ENCODE results near the gene HOXC10.
A peak's percentile ranks its signal among the peaks of the same experiment; 100 is the strongest.

HOXC10 gene

DNA sequence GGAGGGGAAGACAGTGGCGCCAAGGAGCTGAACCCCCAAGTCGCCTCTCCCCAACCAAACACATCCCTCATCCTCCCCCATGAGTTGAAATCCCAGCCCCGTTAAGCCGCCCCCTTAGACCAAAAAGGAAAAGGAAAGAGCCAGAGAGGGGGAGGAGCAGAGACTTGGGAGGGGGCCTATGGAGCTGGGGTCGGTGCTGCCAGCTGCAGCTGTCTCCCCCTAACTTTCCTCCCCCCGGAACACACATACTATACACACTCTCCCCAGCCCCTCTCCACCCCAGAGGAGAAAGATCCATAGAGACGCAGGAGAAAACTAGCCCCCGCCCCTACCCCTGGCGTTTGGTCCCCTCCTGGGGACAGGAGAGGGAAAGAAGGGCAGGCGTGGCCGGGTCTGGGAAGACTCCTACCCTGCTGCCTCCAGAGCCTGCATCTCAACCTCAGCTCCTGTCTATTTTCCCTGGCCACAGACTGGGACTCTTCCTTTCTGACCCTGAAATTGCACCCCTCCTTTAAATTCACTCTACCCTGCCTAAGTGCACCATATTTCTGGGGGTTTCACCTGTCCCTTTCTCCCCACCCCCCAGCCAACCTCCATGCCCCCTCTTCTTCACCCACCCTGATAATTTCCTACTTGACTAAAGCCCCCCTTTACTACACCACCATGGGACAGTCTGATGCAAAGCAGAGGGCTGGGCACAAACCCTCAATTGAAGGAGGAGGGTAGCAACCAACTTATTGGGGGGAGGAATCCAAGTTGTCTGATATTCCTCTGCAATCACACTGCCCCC is 13.4 kb downstream of the HOXC10 start:
- Mint-ChIP-seq H3K9me3 (no peaks in the 10 kb centered on the region), H3K4me1 (peaks cover 60% of the 10 kb centered on the region), H3K27me3 (ENCODE audit: low read depth) (peaks cover 44% of the 10 kb centered on the region)

DNA sequence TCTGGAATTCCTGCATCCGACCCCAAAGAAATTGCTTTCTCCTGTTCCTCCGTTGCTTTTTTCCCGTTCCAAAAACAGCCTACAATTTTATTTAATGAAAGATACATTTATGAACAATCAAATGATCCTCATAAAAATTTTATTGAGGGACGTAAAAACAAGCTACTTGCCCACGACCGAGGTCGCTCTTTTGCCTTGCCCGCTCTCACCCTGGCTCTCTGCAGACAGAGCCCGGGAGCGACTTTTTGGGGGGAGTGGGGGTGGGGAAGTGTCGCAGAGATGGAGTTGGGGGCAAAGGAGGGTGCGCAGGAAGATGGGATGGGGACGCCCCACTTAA is 13.9 kb downstream of the HOXC10 start:
- peaks cover 60% of the 10 kb centered on the region for H3K4me1 Mint-ChIP-seq
- H3K4me3 Mint-ChIP-seq, result peak overlapping the region; percentile 95 to 99 (median 96)
- H3K9me3 Mint-ChIP-seq, result no peaks in the 10 kb centered on the region
- TF ChIP-seq, protein P1, sequence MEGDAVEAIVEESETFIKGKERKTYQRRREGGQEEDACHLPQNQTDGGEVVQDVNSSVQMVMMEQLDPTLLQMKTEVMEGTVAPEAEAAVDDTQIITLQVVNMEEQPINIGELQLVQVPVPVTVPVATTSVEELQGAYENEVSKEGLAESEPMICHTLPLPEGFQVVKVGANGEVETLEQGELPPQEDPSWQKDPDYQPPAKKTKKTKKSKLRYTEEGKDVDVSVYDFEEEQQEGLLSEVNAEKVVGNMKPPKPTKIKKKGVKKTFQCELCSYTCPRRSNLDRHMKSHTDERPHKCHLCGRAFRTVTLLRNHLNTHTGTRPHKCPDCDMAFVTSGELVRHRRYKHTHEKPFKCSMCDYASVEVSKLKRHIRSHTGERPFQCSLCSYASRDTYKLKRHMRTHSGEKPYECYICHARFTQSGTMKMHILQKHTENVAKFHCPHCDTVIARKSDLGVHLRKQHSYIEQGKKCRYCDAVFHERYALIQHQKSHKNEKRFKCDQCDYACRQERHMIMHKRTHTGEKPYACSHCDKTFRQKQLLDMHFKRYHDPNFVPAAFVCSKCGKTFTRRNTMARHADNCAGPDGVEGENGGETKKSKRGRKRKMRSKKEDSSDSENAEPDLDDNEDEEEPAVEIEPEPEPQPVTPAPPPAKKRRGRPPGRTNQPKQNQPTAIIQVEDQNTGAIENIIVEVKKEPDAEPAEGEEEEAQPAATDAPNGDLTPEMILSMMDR (IDR thresholded peaks at IDR 0.05; ENCODE audit: unreplicated experiment in 3 of 3), result no peak
- peaks cover 44% of the 10 kb centered on the region for H3K27me3 Mint-ChIP-seq (ENCODE audit: low read depth)
- H3K36me3 Mint-ChIP-seq (ENCODE audit: low read depth), result peaks cover 31% of the 10 kb centered on the region
- H3K27ac Mint-ChIP-seq, result peak overlapping the region; percentile 95 to 100 (median 100)

More for the DNA sequence above, 13.4 kb downstream of the HOXC10 start:
- TF ChIP-seq, protein P1 (IDR thresholded peaks at IDR 0.05; ENCODE audit: unreplicated experiment in 3 of 3), result no peak
- H3K36me3 Mint-ChIP-seq (ENCODE audit: low read depth), result peaks cover 31% of the 10 kb centered on the region
- H3K27ac Mint-ChIP-seq, result peak overlapping the region; percentile 95 to 100 (median 100)
- H3K4me3 Mint-ChIP-seq, result peak overlapping the region; percentile 95 to 99 (median 96)

DNA sequence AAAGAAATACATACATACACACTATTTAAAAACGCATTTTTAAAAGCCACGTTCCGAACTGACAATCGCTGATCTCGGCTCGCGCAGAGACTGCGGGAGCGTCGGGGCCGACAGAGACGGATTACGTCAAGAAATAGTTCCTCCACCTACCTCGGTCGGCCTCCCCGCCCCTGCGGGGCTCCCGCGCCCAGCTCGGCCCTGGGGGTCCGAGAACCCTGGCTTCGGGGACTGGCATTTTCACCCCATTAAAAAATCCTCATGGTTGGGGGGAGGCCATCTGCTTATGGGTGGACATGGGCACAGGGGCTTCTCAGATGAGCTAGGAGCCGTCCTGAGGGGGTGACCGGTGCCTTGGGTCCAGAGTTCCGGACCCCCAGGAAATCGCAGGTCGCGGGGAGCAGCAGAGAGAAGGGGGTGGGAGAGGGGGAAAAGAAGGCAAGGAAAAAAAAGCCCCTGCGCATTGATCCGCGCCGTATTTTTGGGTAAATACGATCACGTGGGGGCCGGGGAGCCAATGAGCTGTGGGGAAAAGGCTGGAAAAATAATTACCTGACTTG is 14.7 kb downstream of the HOXC10 start:
- peaks cover 28% of the 10 kb centered on the region for H3K36me3 Mint-ChIP-seq (ENCODE audit: low read depth)
- H3K27me3 Mint-ChIP-seq (ENCODE audit: low read depth), result peaks cover 41% of the 10 kb centered on the region
- H3K4me3 Mint-ChIP-seq, result peak overlapping the region; percentile 95 to 99 (median 96)

DNA sequence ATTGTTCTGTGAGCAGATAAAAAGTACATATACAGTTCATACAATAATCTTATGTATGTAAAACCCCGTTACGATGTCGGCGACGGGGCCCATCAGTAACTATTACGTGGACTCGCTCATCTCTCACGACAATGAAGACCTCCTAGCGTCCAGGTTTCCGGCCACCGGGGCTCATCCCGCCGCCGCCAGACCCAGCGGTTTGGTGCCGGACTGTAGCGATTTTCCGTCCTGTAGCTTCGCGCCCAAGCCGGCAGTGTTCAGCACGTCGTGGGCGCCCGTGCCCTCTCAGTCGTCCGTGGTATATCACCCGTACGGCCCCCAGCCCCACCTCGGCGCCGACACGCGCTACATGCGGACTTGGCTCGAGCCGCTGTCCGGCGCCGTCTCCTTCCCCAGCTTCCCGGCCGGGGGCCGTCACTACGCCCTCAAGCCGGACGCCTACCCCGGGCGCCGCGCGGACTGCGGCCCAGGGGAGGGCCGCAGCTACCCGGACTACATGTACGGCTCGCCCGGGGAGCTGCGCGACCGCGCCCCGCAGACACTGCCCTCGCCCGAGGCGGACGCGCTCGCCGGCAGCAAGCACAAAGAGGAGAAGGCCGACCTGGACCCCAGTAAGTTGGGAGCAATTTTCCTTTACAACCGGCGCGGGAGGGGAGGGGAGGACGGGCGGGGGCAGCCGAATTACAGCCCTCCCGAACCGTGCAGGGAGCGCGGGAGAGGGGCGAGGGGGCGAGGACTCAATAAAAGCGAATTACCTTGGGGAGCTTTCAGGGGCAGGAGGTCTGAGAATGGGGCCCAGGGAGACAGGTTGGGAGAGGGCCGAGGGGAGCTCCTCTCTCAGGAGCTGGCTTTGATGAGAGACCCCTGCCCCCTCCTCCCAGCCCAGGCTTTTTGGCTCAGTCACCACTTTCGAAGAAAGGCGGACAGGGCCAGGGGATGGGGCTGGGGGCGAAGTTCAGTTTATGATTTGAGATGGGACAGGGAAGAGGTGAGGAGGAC is 15.5 kb downstream of the HOXC10 start, which contains the start of gene HOXC9:
TSS of gene HOXC9 (plus strand) at position 46 of the 999 bp plus-strand sequence. CDS start at position 74, 28 bp downstream.
- peaks cover 24% of the 10 kb centered on the region for H3K36me3 Mint-ChIP-seq (ENCODE audit: low read depth)
- H3K27ac Mint-ChIP-seq, result peak within 1 kb of the TSS; percentile 95 to 100 (median 100)
- H3K27me3 Mint-ChIP-seq (ENCODE audit: low read depth), result peaks cover 39% of the 10 kb centered on the region
- TF ChIP-seq, protein P1 (IDR thresholded peaks at IDR 0.05; ENCODE audit: unreplicated experiment in 3 of 3), result no peak
- H3K4me1 Mint-ChIP-seq, result peaks cover 64% of the 10 kb centered on the region
- H3K4me3 Mint-ChIP-seq, result peak within 1 kb of the TSS; percentile 95 to 99 (median 96)
- no peaks in the 10 kb centered on the region for H3K9me3 Mint-ChIP-seq

More for the DNA sequence above, 14.7 kb downstream of the HOXC10 start:
- Mint-ChIP-seq H3K27ac (peak overlapping the region; percentile 95 to 100 (median 100)), H3K9me3 (no peaks in the 10 kb centered on the region), H3K4me1 (peaks cover 63% of the 10 kb centered on the region)
- TF ChIP-seq, protein P1 (IDR thresholded peaks at IDR 0.05; ENCODE audit: unreplicated experiment in 3 of 3), result peak in 1 of 3 experiments; percentile 10

DNA sequence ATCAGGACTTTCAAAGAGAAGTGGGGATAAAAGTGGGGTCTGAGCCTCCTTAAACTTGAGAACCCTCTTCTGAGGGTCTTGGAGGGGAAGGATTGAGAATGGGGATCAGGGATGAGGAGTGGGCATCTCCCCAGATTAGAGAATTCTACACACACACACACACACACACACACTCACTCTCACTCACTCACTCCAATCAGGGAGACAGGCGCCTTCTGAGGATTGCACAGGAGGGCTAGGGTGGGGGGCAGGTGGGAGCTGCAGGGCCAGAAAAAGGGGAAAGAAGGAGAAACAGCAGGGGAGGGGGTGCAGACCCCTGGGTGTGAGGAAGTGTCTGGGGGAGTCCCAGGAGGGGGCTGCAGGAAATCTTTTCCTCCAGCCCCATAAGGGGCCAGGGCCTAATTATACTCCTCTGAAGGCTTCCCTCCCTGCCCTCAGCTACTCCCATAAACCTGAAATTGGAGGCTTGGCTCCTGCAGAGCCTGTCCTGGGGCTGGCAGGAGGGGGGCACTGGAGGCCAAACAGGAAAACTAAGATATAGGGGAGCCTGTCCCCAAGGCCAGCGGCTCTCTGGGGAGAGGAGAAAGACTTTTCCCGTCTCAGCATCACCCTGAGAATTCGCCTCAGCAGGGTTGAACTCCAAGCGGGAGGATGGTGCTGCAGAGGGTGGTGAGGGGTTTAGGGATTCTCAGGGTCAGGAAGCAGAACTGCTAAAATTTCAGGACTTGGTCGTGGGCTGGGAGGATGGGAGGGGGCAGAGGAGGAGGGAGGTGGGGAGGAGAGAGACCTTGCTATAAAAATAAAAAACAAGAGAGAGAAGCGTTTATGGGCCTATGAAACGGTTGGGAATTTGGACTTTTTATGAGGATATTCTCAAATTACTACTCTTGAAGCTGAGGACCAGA is 16.6 kb downstream of the HOXC10 start:
- TF ChIP-seq, protein P1 (IDR thresholded peaks at IDR 0.05; ENCODE audit: unreplicated experiment in 3 of 3), result no peak
- peaks cover 28% of the 10 kb centered on the region for H3K36me3 Mint-ChIP-seq (ENCODE audit: low read depth)

More for the DNA sequence above, 16.6 kb downstream of the HOXC10 start:
- H3K27me3 Mint-ChIP-seq (ENCODE audit: low read depth), result peaks cover 49% of the 10 kb centered on the region
- H3K27ac Mint-ChIP-seq, result peak overlapping the region; percentile 95 to 100 (median 100)
- H3K9me3 Mint-ChIP-seq, result no peaks in the 10 kb centered on the region
- H3K4me1 Mint-ChIP-seq, result peaks cover 72% of the 10 kb centered on the region
- peak overlapping the region; percentile 95 to 99 (median 96) for H3K4me3 Mint-ChIP-seq

Data from nephron (organoid).